ENCODE measurements around the gene NMU.
"Not testable (repeated sequence)": the region's sequence is repeated elsewhere in the genome, so short reads cannot be mapped to it uniquely, and the experiment has no call there.

Gene NMU

DNA sequence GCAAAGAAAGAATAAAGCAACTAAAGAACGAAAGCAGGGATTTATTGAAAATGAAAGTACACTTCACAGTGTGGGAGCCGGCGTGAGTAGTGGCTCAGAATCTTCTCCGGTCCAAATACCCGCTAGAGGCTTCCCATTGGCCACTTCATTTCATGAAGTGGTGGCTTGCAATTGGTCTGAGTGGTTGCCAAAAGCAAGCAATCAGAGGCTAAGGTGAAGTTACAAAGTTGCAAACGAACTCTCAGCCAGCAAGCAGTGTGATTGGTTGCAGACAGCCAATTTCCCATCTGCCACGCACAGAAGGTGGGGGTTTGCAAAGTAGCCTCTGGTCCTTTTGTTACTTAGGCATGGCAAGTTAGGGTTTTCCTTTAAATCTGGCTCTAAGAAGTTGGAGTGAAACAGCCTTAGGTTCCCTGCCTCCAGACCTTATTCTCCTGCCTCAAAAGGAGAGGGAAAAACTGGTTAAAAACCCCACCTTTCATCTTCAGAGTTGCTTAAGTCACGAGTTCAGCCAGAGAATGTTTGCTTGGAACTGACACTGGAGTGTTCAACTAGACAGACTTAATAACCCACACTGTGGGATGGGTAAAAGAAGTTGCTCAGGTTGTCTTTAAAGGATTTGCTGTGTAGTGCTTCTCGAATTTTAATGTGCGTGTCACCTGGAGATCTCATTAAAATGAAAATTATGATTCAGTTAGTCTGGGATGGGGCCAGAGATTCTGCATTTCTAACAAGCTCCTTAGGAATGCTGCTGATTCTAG lies 82.5 kb downstream of the NMU start:
- no peak for DNase-seq

DNA sequence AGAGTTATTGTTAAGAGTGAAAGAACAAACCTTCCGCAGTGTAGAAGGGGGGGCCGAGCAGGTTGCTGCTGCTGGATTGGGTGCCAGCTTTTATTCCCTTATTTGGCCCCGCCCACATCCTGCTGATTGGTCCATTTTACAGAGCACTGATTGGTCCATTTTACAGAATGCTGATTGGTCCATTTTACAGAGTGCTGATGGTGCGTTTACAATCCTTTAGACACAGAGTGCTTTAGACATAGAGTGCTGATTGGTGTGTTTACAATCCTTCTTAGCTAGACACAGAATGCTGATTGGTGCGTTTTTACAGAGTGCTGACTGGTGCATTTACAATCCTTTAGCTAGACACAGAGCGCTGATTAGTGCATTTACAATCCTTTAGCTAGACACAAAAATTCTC lies 84.1 kb downstream of the NMU start:
- not testable (repeated sequence) for DNase-seq

DNA sequence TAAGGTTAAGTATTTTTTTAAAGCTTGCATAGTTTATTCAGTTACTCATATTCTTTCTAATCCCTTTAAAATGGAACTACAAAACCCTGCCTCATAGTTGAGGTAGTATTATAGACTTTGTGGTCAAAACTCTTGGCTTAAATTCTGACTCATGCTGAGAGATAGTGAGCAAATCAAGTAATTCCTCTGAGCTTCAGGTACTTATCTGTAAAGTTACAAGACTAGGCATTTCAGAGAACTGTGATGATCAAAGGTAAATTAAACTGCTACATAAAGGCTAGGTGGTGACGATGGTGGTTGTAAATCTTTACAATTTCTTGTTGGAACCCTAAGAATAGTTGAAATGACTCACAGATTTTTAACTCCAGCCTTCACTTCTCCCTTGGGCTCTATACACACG lies 86.2 kb downstream of the NMU start:
- DNase-seq, result no peak

DNA sequence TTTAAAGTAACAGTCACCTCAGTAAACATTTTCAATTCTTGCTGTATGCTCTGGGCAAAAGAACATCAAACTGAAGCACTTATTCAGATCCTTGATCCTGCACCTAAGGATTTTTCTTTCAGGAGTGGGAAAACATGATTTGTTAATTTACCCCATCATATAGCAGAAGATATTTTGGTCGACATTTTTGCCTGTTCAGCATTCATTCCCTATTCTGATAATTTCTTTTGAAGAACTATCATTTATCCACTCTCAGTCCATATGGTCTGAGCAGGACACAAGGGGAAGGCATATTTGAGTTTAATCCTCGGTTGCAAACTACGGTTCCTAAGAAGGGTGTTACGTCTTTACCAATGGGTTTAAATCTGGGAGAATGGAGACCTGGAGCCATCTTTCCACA lies 88.2 kb downstream of the NMU start:
- DNase-seq, result no peak

DNA sequence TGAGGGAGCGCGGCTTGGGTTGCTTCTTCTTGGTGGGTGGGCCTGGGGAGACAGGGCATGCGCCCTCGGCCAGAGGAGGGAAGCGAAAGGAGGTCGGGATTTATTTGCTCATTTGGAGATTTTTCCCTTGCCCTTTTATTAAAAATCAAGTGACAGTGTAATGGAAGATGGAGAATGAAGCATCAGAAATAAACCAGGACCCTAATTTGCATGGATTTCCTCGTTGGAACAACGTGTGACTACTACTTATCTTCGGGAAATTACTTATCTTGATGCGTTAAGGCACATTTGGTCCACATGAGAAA lies 88.7 kb downstream of the NMU start:
- DNase-seq, result no peak

DNA sequence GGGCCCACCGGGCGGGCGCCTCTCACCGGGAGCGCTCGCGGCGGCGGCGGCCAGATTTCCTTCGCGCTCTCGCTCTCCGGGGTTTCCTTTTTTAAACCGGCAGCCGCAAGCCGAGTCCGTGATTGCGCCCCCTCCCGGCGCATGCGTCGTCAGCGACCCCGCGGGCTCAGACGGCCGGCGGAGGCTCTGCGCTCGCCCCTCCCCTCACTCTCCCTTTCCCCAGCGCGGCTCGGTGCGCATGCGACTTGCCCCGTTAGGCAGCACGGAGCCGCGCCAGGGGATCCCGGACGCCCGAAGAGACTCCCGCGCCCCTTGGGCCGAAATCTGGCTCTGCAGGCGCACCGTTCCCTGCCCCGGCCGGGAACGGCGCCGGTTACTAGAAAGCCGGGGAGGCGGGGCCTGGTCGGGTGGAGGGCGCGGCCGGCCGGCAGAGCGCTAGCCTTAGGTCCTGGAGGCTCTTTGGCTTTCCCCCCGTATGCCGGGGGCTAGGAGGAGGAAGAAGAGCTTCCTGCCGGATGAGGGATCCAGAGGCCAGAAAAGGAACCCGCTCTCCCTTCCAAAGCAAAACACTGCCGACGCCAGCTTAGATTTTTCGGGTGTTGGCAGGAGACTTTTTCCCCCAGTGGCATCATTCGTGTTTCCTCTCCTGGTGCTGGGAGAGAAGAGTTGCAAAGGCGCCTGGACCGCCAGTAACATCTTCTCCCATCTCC lies 89.2 kb downstream of the NMU start, which contains the start of gene CLOCK:
TSS of gene CLOCK (minus strand) at position 154 of the 710 bp plus-strand sequence. CDS start 64,124 bp downstream, outside the sequence.
- peak; percentile 74 for DNase-seq

DNA sequence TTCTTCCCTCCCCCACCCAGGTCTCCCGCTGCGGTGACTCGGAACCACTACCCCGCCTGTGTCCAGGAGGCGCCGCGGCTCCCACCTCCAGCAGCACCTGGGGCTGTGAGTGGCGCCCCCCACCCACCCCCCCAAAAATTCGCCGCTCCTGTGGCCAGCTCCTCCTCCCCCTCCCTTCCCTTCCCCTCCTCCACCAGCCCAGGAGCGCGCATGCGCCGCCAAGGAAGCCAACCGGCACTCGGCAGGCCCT lies 89.7 kb downstream of the NMU start:
- no peak for DNase-seq

DNA sequence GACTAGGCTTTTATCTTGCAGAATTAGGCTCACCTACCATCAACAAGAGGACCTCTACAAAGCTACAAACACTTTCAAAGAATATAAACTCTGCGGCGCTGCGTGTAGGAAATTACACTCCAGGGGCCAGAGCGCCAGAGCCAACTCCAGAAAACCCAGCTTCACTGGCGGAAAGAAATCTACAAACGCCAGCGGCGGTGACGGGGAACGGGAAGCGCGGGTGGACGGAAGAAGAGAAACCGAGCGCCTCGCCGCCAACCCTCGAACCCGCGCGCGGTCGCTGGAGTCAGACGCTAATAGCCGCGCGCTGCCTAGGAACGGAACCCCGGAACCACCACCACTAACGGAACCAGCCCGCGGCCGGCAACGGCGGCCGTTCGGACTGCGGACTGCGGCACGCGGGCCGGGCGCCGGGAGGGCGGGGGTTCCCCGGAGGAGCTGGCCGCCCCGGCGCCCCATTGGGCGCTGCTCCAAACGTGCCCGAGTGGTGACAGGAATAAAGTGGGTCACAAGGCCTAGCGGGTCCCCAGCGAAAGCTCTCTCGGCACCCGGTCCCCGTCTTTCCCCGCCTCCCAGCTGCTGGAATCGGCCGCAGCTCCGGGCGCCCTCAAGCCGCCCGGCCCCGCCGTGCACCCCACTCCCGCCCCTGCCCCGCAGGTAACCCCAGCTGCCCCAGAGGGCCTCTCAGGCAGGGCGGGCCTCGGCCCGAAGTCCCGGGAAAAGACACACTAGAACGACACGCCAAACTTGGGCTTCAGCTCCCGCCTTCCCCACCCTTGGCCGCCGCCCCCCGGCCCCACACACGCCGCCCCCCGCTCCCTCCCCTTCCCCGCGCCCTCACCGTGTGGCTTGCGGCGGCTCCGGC lies 90.2 kb downstream of the NMU start:
- peak; percentile 41 for DNase-seq
